ENCODE measurements around the gene KDM7A.

DNA sequence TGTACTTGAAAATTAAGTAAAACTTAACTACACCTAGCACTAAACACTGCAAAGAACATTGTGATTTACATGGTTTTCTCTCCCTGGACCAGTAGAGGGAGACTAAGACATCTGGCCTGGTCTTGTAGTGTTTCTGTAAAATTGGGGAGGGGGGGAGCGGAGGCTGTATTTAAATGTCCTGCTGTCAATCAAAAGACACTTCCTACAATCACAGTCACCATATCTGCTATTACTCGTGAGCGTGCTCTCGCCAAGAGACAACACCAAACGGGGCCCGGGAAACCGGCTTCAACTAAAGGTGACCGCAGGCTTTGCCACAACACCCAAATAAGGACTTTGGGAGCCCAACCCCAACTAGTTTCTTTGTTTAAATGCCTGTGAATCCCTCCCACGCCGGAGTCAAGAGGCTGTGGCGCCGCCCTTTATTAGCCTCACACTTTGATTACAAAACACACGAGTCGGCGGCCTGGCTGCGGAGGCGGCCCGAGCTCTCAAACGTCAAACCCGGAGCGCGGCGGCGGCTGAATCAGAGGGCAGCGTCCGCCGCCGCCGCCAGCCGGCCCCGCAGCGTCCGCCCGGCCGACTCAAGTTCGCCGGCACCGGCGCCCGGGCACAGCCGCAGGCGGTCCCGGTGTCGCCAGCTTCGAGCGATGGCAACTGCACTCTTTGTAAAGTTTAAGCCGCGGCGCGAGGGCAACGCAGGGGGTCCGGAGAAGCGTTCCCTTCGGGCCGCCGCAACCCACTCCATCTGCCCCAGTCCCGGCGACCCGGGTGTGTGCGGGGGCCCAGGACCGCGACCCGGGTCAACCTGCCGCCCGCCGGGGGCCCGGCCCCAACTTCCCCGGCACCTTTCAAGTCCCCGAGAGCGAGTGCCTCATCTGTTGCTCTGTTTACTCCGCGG is 1.3 kb downstream of the KDM7A start:
- no peak for TF ChIP-seq ZFP37 (tag by site-specific recombination; IDR thresholded peaks at IDR 0.05)
- TF ChIP-seq, protein P1, sequence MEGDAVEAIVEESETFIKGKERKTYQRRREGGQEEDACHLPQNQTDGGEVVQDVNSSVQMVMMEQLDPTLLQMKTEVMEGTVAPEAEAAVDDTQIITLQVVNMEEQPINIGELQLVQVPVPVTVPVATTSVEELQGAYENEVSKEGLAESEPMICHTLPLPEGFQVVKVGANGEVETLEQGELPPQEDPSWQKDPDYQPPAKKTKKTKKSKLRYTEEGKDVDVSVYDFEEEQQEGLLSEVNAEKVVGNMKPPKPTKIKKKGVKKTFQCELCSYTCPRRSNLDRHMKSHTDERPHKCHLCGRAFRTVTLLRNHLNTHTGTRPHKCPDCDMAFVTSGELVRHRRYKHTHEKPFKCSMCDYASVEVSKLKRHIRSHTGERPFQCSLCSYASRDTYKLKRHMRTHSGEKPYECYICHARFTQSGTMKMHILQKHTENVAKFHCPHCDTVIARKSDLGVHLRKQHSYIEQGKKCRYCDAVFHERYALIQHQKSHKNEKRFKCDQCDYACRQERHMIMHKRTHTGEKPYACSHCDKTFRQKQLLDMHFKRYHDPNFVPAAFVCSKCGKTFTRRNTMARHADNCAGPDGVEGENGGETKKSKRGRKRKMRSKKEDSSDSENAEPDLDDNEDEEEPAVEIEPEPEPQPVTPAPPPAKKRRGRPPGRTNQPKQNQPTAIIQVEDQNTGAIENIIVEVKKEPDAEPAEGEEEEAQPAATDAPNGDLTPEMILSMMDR (tag by site-specific recombination; IDR thresholded peaks at IDR 0.05), result peak; percentile 58; the same call in 1 of the 2 replicates
- peak; percentile 93 for TF ChIP-seq ZBTB8A (tag by site-specific recombination; IDR thresholded peaks at IDR 0.05)
- TF ChIP-seq IKZF3 (tag by site-specific recombination; IDR thresholded peaks at IDR 0.05), result no peak
- TF ChIP-seq, protein P2, sequence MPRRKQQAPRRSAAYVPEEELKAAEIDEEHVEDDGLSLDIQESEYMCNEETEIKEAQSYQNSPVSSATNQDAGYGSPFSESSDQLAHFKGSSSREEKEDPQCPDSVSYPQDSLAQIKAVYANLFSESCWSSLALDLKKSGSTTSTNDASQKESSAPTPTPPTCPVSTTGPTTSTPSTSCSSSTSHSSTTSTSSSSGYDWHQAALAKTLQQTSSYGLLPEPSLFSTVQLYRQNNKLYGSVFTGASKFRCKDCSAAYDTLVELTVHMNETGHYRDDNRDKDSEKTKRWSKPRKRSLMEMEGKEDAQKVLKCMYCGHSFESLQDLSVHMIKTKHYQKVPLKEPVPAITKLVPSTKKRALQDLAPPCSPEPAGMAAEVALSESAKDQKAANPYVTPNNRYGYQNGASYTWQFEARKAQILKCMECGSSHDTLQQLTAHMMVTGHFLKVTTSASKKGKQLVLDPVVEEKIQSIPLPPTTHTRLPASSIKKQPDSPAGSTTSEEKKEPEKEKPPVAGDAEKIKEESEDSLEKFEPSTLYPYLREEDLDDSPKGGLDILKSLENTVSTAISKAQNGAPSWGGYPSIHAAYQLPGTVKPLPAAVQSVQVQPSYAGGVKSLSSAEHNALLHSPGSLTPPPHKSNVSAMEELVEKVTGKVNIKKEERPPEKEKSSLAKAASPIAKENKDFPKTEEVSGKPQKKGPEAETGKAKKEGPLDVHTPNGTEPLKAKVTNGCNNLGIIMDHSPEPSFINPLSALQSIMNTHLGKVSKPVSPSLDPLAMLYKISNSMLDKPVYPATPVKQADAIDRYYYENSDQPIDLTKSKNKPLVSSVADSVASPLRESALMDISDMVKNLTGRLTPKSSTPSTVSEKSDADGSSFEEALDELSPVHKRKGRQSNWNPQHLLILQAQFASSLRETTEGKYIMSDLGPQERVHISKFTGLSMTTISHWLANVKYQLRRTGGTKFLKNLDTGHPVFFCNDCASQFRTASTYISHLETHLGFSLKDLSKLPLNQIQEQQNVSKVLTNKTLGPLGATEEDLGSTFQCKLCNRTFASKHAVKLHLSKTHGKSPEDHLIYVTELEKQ (tag by site-specific recombination; IDR thresholded peaks at IDR 0.05; ENCODE audit: borderline replicate concordance), result peak; percentile 88
- no peak for TF ChIP-seq ZNF138 (tag by site-specific recombination; IDR thresholded peaks at IDR 0.05; ENCODE audit: borderline replicate concordance)
- no peak for TF ChIP-seq ZNF16 (tag by site-specific recombination; IDR thresholded peaks at IDR 0.05; ENCODE audit: low read depth)
- TF ChIP-seq ZBTB26 (tag by site-specific recombination; optimal IDR thresholded peaks at IDR 0.05), result peak; percentile 67

Measured in HEK293 (cell line).